Activated CD8-positive, alpha-beta memory T cell treated with anti-CD3 and anti-CD28 coated beads, Interleukin-2, amount 10 ng/mL, durations not matched to agents 7 days and 5 days (primary cell): ENCODE measurements around the gene MAN2C1. TPM values are rescaled to one million over a fixed set of nuclear protein-coding genes. Genes with fewer than 3 reads are reported as not detected.
"Not testable (repeated sequence)": the region's sequence is repeated elsewhere in the genome, so short reads cannot be mapped to it uniquely, and the experiment has no call there.

Experiments used
- ATAC-seq: fragments of 150-1000 bp; cut with Tn5 transposase; one replicate; pipeline ENCODE4 v1.10.0; 2021; ENCODE audit warnings: moderate library complexity
- CTCF ChIA-PET: fragments of 350-600 bp; sonication (Branson Sonifier 250); formaldehyde crosslinking; loops from one replicate; lab custom pipeline; 2021; ENCODE audit warnings: antibody characterized with exemption; lab: Charles Lee
- DNase-seq: peaks from one replicate; pipeline ENCODE4 v3.0.0-alpha.2; 2020
- H3K27ac Mint-ChIP-seq: one replicate; pipeline ENCODE4 v1.8.0; 2021; ENCODE audit warnings: mild to moderate bottlenecking, mixed read lengths
- H3K27me3 Mint-ChIP-seq: one replicate; pipeline ENCODE4 v1.8.0; 2021; ENCODE audit warnings: mixed read lengths
- H3K36me3 Mint-ChIP-seq: one replicate; pipeline ENCODE4 v1.8.0; 2021; ENCODE audit warnings: mild to moderate bottlenecking, mixed read lengths
- H3K4me1 Mint-ChIP-seq: one replicate; pipeline ENCODE4 v1.8.0; 2021; ENCODE audit warnings: mixed read lengths
- H3K4me3 Mint-ChIP-seq: one replicate; pipeline ENCODE4 v1.8.0; 2021; ENCODE audit warnings: mild to moderate bottlenecking, moderate library complexity, mixed read lengths
- H3K9me3 Mint-ChIP-seq: one replicate; pipeline ENCODE4 v1.8.0; 2022; ENCODE audit warnings: low read depth, mixed read lengths
- total RNA-seq, 2 experiments: library from RNA; stranded (reverse); gene quantifications; one replicate each; pipeline ENCODE4 v1.2.3, GENCODE V29; 2021

MAN2C1 gene
- total RNA-seq, result 100 to 1,000 TPM; 143 to 170 TPM

- Mint-ChIP-seq H3K9me3 (no peaks in the 10 kb centered on the region), H3K27ac (peak within 1 kb of the TSS; percentile 90), H3K4me3 (peak within 1 kb of the TSS; percentile 79), H3K36me3 (peaks cover 25% of the 10 kb centered on the region), H3K4me1 (peaks cover 29% of the 10 kb centered on the region), H3K27me3 (no peaks in the 10 kb centered on the region)
- DNase-seq (peak; percentile 96), ATAC-seq (peak; percentile 95)
- CTCF ChIA-PET, result interaction anchor here (0.6 to 5.0 kb wide), 45 partner anchors 8 to 1060 kb away, joined by 3 to 68 read pairs (median 5); partner anchors contain the start of genes COMMD4, IMP3, PTPN9 and SIN3A
Measured at GRCh38 chr15:75367913-75368688, at the start of gene MAN2C1. TSS of gene MAN2C1 (minus strand) at chr15:75368607. CDS start at chr15:75368583, 24 bp downstream.

GRCh38 chr15:75416584-75416983 lies 48.2 kb upstream of the MAN2C1 start:
- no peaks in the 10 kb centered on the region for H3K27me3 Mint-ChIP-seq
- H3K36me3 Mint-ChIP-seq, result peaks cover 44% of the 10 kb centered on the region
- CTCF ChIA-PET, result interaction anchor here (1.2 kb wide), 1 partner anchor 116 kb away, joined by 3 read pairs; no protein-coding TSS in a partner anchor
- no peak for DNase-seq
- H3K4me3 Mint-ChIP-seq, result no peak overlapping the region
- no peaks in the 10 kb centered on the region for H3K9me3 Mint-ChIP-seq
- ATAC-seq, result no peak
- peak overlapping the region; percentile 32 for H3K27ac Mint-ChIP-seq
- H3K4me1 Mint-ChIP-seq, result peaks cover 20% of the 10 kb centered on the region

GRCh38 chr15:75410196-75410595 lies 41.8 kb upstream of the MAN2C1 start:
- CTCF ChIA-PET, result interaction anchor here (5.6 kb wide), 1 partner anchor 42 kb away, joined by 19 read pairs; the partner anchor contains the start of gene MAN2C1
- H3K27ac Mint-ChIP-seq, result peak overlapping the region; percentile 42
- peak; percentile 23 for ATAC-seq

DNA sequence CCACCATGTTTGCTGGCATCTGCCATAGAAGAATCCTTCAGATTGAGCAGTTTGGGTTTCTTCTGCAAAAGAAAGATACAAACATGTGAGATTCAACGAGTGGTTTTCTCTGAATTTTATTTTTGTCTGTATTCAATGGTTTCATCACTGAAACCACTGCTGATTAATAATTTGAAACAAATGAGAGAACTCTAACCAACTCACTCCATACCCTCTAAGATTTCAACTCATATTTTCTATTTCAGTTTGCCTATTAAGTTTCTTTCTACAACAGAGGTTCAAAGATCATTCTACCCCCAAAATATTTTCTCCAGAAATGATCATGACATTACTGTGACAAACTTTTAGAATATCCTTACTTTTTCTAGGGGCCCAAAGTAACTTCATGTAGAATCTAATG lies 38.7 kb upstream of the MAN2C1 start:
- CTCF ChIA-PET, result interaction anchor here (5.6 kb wide), 1 partner anchor 39 kb away, joined by 19 read pairs; the partner anchor contains the start of gene MAN2C1
- Mint-ChIP-seq H3K9me3 (no peaks in the 10 kb centered on the region), H3K27ac (peak overlapping the region; percentile 34), H3K4me3 (no peak overlapping the region), H3K36me3 (peaks cover 59% of the 10 kb centered on the region), H3K4me1 (peaks cover 47% of the 10 kb centered on the region), H3K27me3 (no peaks in the 10 kb centered on the region)
- DNase-seq (no peak), ATAC-seq (peak; percentile 51)

More at GRCh38 chr15:75410196-75410595, 41.8 kb upstream of the MAN2C1 start:
- no peaks in the 10 kb centered on the region for H3K27me3 Mint-ChIP-seq
- peaks cover 50% of the 10 kb centered on the region for H3K4me1 Mint-ChIP-seq
- H3K36me3 Mint-ChIP-seq, result peaks cover 69% of the 10 kb centered on the region
- H3K9me3 Mint-ChIP-seq, result no peaks in the 10 kb centered on the region
- no peak for DNase-seq
- H3K4me3 Mint-ChIP-seq, result no peak overlapping the region

GRCh38 chr15:75403892-75404291 lies 35.5 kb upstream of the MAN2C1 start:
- H3K27ac Mint-ChIP-seq, result peak overlapping the region; percentile 46
- H3K9me3 Mint-ChIP-seq, result no peaks in the 10 kb centered on the region
- DNase-seq (no peak), ATAC-seq (peak; percentile 20)
- H3K4me3 Mint-ChIP-seq, result no peak overlapping the region
- CTCF ChIA-PET, result no interaction called here
- H3K4me1 Mint-ChIP-seq, result peaks cover 39% of the 10 kb centered on the region
- peaks cover 50% of the 10 kb centered on the region for H3K36me3 Mint-ChIP-seq
- H3K27me3 Mint-ChIP-seq, result no peaks in the 10 kb centered on the region

GRCh38 chr15:75397494-75397893 lies 29.1 kb upstream of the MAN2C1 start:
- Mint-ChIP-seq H3K4me1 (peaks cover 17% of the 10 kb centered on the region), H3K36me3 (peaks cover 57% of the 10 kb centered on the region), H3K4me3 (no peak overlapping the region), H3K27ac (no peak overlapping the region), H3K27me3 (no peaks in the 10 kb centered on the region), H3K9me3 (no peaks in the 10 kb centered on the region)
- ATAC-seq (no peak), DNase-seq (no peak)
- CTCF ChIA-PET, result interaction anchor here (1.4 to 1.7 kb wide), 3 partner anchors 29 to 243 kb away, joined by 4 to 5 read pairs (median 5); partner anchors contain the start of genes IMP3 and MAN2C1

DNA sequence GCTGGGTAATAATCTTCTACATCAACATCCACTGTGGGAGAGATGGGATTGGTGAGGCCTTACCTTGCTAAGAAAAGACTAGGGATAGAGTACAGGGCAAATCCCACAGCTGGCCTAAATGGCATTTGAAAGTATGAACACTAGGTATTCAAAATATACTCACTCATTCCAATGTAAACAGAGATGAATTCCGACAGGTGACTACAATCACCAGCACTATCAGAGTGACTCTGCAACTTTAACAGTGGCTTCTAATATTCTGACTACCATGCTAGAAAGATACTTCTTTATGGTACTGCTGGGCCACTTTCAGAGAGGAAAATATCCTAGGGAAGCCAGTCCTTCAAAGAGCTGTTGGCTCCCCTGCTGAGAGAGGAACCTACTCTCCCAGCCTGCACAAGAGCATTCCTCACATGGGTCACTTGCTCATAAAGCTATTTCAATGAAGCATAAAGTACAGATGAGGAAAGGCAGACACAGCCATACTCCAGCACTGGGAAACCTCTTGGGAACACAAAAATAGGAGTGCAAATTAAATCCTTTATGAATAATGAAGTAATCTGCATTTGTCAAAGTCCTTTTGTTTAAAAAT lies 21.5 kb upstream of the MAN2C1 start:
- CTCF ChIA-PET, result no interaction called here
- H3K4me1 Mint-ChIP-seq, result peaks cover 18% of the 10 kb centered on the region
- H3K36me3 Mint-ChIP-seq, result peaks cover 54% of the 10 kb centered on the region
- no peak overlapping the region for H3K4me3 Mint-ChIP-seq
- no peak overlapping the region for H3K27ac Mint-ChIP-seq
- no peaks in the 10 kb centered on the region for H3K9me3 Mint-ChIP-seq
- ATAC-seq (no peak), DNase-seq (no peak)
- H3K27me3 Mint-ChIP-seq, result no peaks in the 10 kb centered on the region

- DNase-seq, H3K27me3 Mint-ChIP-seq, CTCF ChIA-PET, H3K27ac Mint-ChIP-seq, ATAC-seq, H3K4me3 Mint-ChIP-seq, H3K9me3 Mint-ChIP-seq: not testable (repeated sequence)
- H3K36me3 Mint-ChIP-seq, result peaks cover 60% of the 10 kb centered on the region
- H3K4me1 Mint-ChIP-seq, result peaks cover 18% of the 10 kb centered on the region
Measured at GRCh38 chr15:75383986-75384385, 15.6 kb upstream of the MAN2C1 start.

DNA sequence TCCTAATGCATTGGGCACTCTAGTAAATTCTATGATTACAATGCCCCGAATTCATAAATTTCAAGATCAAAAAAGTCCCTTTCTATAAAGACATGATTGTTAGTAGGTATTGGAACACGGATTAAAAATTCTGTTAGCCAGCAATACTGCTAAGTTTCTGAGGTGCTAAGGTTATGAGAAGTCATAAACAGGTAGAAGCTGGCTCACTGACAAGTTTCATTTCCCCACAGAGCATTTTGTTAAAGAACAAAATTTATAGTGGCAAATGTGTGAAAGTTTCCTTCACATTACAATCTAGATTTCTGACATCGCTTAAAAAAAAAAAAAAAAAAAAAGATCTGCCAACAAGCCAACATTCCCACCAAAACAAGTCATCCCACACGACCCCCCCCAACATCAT lies 12.4 kb upstream of the MAN2C1 start:
- peaks cover 61% of the 10 kb centered on the region for H3K36me3 Mint-ChIP-seq
- ATAC-seq (no peak), DNase-seq (no peak)
- peaks cover 4% of the 10 kb centered on the region for H3K4me1 Mint-ChIP-seq
- no peak overlapping the region for H3K27ac Mint-ChIP-seq
- CTCF ChIA-PET, result interaction anchor here (0.5 to 2.4 kb wide), 4 partner anchors 12 to 267 kb away, joined by 3 to 9 read pairs (median 3); partner anchors contain the start of genes MAN2C1 and SNX33
- no peaks in the 10 kb centered on the region for H3K9me3 Mint-ChIP-seq
- H3K4me3 Mint-ChIP-seq, result no peak overlapping the region
- no peaks in the 10 kb centered on the region for H3K27me3 Mint-ChIP-seq

DNA sequence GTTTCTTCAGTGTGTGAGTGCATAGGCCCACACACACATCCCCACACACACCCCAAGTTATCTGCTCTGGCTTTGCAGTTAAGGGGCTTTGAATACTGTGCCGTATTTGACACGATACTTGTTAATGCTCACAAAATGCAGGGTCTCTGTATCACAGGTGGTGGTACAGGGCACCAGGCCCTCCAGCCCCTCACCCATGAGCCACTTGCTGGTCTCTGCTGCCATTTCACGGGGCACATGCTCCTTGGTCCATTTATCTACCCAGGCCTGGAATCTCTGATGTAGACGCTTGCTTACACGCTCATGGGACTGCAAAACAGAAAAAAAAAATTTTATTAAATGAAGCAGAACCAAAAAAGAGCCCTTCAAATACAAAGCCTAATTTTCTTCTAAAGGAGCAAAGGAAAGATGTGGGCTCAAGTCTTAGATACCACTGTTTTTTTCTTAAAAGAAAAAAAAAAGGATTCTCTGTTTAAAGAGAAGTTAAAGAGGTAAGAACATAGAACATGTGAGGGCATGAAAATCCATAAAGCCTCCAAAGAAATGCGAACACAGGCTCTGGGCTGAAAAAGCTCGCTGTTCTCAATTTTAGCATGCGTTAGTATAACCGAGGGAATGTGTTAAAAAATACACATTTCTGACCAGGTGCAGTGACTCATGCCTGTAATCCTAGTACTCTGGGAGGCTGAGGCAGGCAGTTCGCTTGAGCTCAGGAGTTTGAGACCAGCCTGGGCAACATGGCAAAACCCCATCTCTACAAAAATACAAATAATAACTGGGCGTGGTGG lies 3.7 kb upstream of the MAN2C1 start:
- H3K36me3 Mint-ChIP-seq, result peaks cover 55% of the 10 kb centered on the region

DNA sequence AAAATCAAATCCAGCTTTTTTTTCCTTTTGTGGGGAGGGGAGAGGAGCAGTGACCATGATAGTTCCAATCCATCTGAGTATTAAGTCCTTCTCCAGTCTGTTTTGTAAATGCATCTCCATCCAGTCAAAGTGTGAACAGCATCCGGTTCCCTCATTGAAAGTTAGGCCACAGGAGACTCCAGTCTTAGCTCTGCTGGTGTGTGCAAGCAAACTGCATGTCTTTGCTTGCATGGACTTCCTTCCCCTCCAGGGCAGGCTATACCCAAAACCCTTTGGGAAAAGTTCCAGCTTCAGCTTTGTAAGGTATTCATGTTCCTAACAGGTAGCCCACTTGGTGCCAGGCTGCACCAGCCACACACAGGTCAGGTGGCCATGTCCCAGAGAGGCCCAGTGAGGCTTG lies 3.1 kb upstream of the MAN2C1 start:
- Mint-ChIP-seq H3K4me3 (no peak overlapping the region), H3K4me1 (peaks cover 31% of the 10 kb centered on the region), H3K9me3 (no peaks in the 10 kb centered on the region), H3K27me3 (no peaks in the 10 kb centered on the region), H3K36me3 (peaks cover 52% of the 10 kb centered on the region), H3K27ac (peak overlapping the region; percentile 13)
- no peak for ATAC-seq
- CTCF ChIA-PET, result interaction anchor here (0.9 to 1.5 kb wide), 2 partner anchors 17 to 276 kb away, joined by 3 read pairs; partner anchors contain the start of gene SNX33
- DNase-seq, result no peak

More for the DNA sequence above, 3.7 kb upstream of the MAN2C1 start:
- H3K27me3 Mint-ChIP-seq, result no peaks in the 10 kb centered on the region
- no peak overlapping the region for H3K27ac Mint-ChIP-seq
- no peak for ATAC-seq
- CTCF ChIA-PET, result no interaction called here
- peaks cover 27% of the 10 kb centered on the region for H3K4me1 Mint-ChIP-seq
- DNase-seq, result no peak
- no peak overlapping the region for H3K4me3 Mint-ChIP-seq
- H3K9me3 Mint-ChIP-seq, result no peaks in the 10 kb centered on the region

GRCh38 chr15:75369897-75370581 lies 1.6 kb upstream of the MAN2C1 start:
- Mint-ChIP-seq H3K27ac (peak overlapping the region; percentile 90), H3K36me3 (peaks cover 39% of the 10 kb centered on the region), H3K27me3 (no peaks in the 10 kb centered on the region), H3K9me3 (no peaks in the 10 kb centered on the region), H3K4me3 (peak overlapping the region; percentile 79), H3K4me1 (peaks cover 31% of the 10 kb centered on the region)
- DNase-seq (no peak), ATAC-seq (no peak)
- CTCF ChIA-PET, result interaction anchor here (0.9 to 5.0 kb wide), 9 partner anchors 71 to 315 kb away, joined by 3 to 68 read pairs (median 3); partner anchors contain the start of genes IMP3, SIN3A, SNUPN and SNX33
